Measurements from ENCODE around the gene BCKDHB. TPM values are rescaled to one million over a fixed set of nuclear protein-coding genes. Genes with fewer than 3 reads are reported as not detected.

Gene BCKDHB
- total and polyA plus RNA-seq, 2 donors (not counting 1 experiment from before 2014, with no cell fraction given), result 9.6 to 20.1 TPM

DNA sequence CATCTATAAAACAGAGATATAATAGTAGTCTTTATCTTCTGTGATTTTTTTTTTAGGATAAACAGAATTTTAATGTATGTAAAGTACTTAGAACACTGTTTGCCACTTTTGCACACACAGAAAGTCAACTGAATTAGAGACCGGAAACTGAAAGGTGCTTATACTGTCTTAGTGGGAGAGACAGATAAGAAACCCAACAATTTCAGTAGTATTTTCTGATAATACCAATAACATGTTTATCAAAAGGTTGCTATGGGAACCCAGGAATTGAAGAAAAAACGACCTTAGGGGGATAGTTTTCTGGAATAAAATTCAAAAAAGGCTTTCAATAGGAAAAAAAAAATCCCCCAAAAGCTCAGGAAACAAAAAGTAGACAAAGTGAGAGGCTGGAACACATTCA, 138.6 kb downstream of the BCKDHB start:
- DNase-seq, result no peak
- H3K4me1 ChIP-seq (ENCODE audit: control insufficient read depth in 2 of 2, insufficient read depth in 2 of 2, low read length in 2 of 2), result no peaks in the 10 kb centered on the region
- H4K20me1 ChIP-seq (ENCODE audit: control insufficient read depth, insufficient read depth, low read length, poor library complexity, severe bottlenecking), result no peaks in the 10 kb centered on the region
- H3K27me3 ChIP-seq (replicated peaks in 1 of 4; ENCODE audit: control extremely low read depth in 1 of 4, control insufficient read depth in 3 of 4, insufficient read depth in 4 of 4, low read length in 3 of 4), result no peaks in the 10 kb centered on the region
- Mint-ChIP-seq H3K9me3 (ENCODE audit: insufficient read depth) (no peaks in the 10 kb centered on the region), H3K4me3 (no peak overlapping the region), H3K27me3 (no peaks in the 10 kb centered on the region), H3K27ac (no peak overlapping the region), H3K4me1 (no peaks in the 10 kb centered on the region)
- H2AFZ ChIP-seq (ENCODE audit: insufficient read depth, low read depth, low read length, poor library complexity, severe bottlenecking), result no peak overlapping the region
- no CpG with 5 or more reads among the region's 2 CpGs for WGBS (ENCODE audit: insufficient coverage)
- CTCF ChIA-PET, result interaction anchor here (1.2 kb wide), 1 partner anchor 10 kb away, joined by 4 read pairs; no protein-coding TSS in a partner anchor
- H3K27ac ChIP-seq (ENCODE audit: low read length in 2 of 2), result no peak overlapping the region
- no peaks in the 10 kb centered on the region for H3K36me3 ChIP-seq (replicated peaks in 1 of 2; ENCODE audit: control extremely low read depth in 1 of 2, control insufficient read depth in 1 of 2, extremely low read depth in 1 of 2, insufficient read depth in 2 of 2, low read length in 1 of 2)
- POLR2A ChIA-PET, result no interaction called here
- TF ChIP-seq, protein P1, sequence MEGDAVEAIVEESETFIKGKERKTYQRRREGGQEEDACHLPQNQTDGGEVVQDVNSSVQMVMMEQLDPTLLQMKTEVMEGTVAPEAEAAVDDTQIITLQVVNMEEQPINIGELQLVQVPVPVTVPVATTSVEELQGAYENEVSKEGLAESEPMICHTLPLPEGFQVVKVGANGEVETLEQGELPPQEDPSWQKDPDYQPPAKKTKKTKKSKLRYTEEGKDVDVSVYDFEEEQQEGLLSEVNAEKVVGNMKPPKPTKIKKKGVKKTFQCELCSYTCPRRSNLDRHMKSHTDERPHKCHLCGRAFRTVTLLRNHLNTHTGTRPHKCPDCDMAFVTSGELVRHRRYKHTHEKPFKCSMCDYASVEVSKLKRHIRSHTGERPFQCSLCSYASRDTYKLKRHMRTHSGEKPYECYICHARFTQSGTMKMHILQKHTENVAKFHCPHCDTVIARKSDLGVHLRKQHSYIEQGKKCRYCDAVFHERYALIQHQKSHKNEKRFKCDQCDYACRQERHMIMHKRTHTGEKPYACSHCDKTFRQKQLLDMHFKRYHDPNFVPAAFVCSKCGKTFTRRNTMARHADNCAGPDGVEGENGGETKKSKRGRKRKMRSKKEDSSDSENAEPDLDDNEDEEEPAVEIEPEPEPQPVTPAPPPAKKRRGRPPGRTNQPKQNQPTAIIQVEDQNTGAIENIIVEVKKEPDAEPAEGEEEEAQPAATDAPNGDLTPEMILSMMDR (IDR thresholded peaks at IDR 0.05), result no peak
- TF ChIP-seq EZH2 (IDR thresholded peaks at IDR 0.05; ENCODE audit: borderline replicate concordance, insufficient read depth, low read depth, low read length, poor library complexity, severe bottlenecking), result no peak
- ATAC-seq (ENCODE audit: low read depth), result no peak
- no peaks in the 10 kb centered on the region for H3K79me2 ChIP-seq (ENCODE audit: control insufficient read depth, insufficient read depth, low read length)
- intact Hi-C loops (cut with micrococcal nuclease), result no loop called here
- H3K9me3 ChIP-seq (ENCODE audit: control extremely low read depth in 1 of 3, control insufficient read depth in 2 of 3, insufficient read depth in 1 of 3, low read length in 2 of 3), result no peaks in the 10 kb centered on the region
- H3K9ac ChIP-seq (ENCODE audit: low read length), result no peak overlapping the region
- no peak overlapping the region for H3K4me3 ChIP-seq (ENCODE audit: control extremely low read depth in 1 of 5, extremely low read depth in 1 of 5, insufficient read depth in 1 of 5, low read depth in 2 of 5, low read length in 4 of 5)
- no peak overlapping the region for H3K4me2 ChIP-seq (replicated peaks; ENCODE audit: low read depth, low read length, poor library complexity, severe bottlenecking)

DNA sequence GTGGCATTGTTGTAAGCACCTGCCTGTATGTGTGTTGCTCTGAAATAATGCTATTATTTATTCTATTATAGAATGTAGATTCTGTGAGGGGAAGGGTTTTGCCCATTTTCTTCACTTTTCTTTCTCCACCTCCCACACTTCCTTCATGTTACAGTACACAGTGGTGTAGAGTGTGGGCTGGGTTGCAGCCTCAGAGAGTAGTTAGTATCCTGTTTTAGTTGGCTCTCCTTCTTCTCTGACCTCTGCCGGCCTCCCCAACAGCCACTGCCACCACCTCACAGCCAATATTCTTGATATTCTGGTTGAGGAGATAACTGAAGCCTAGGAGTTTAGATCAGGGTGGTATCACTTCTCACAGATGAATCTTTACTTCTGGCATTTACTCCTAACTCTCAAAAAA, 143.4 kb downstream of the BCKDHB start:
- H3K27me3 Mint-ChIP-seq, result no peaks in the 10 kb centered on the region
- POLR2A ChIA-PET, result no interaction called here
- intact Hi-C loops (cut with micrococcal nuclease), result no loop called here

More for the DNA sequence above, 143.4 kb downstream of the BCKDHB start:
- Histone ChIP-seq H3K27me3 (replicated peaks in 1 of 4; ENCODE audit: control extremely low read depth in 1 of 4, control insufficient read depth in 3 of 4, insufficient read depth in 4 of 4, low read length in 3 of 4) (no peaks in the 10 kb centered on the region), H3K4me3 (ENCODE audit: control extremely low read depth in 1 of 5, extremely low read depth in 1 of 5, insufficient read depth in 1 of 5, low read depth in 2 of 5, low read length in 4 of 5) (no peak overlapping the region), H3K4me1 (ENCODE audit: control insufficient read depth in 2 of 2, insufficient read depth in 2 of 2, low read length in 2 of 2) (no peaks in the 10 kb centered on the region), H3K9ac (ENCODE audit: low read length) (no peak overlapping the region), H2AFZ (ENCODE audit: insufficient read depth, low read depth, low read length, poor library complexity, severe bottlenecking) (no peak overlapping the region), H3K79me2 (ENCODE audit: control insufficient read depth, insufficient read depth, low read length) (no peaks in the 10 kb centered on the region), H4K20me1 (ENCODE audit: control insufficient read depth, insufficient read depth, low read length, poor library complexity, severe bottlenecking) (no peaks in the 10 kb centered on the region), H3K36me3 (replicated peaks in 1 of 2; ENCODE audit: control extremely low read depth in 1 of 2, control insufficient read depth in 1 of 2, extremely low read depth in 1 of 2, insufficient read depth in 2 of 2, low read length in 1 of 2) (no peaks in the 10 kb centered on the region), H3K4me2 (replicated peaks; ENCODE audit: low read depth, low read length, poor library complexity, severe bottlenecking) (no peak overlapping the region), H3K9me3 (ENCODE audit: control extremely low read depth in 1 of 3, control insufficient read depth in 2 of 3, insufficient read depth in 1 of 3, low read length in 2 of 3) (no peaks in the 10 kb centered on the region), H3K27ac (ENCODE audit: low read length in 2 of 2) (no peak overlapping the region)
- Mint-ChIP-seq H3K4me3 (no peak overlapping the region), H3K27ac (no peak overlapping the region), H3K9me3 (ENCODE audit: insufficient read depth) (no peaks in the 10 kb centered on the region), H3K4me1 (no peaks in the 10 kb centered on the region)
- CTCF ChIA-PET, result no interaction called here
- no peak for ATAC-seq (ENCODE audit: low read depth)
- DNase-seq, result no peak
- no CpG with 5 or more reads among the region's 1 CpG for WGBS (ENCODE audit: insufficient coverage)
- no peak for TF ChIP-seq EZH2 (IDR thresholded peaks at IDR 0.05; ENCODE audit: borderline replicate concordance, insufficient read depth, low read depth, low read length, poor library complexity, severe bottlenecking)
- TF ChIP-seq, protein P1 (IDR thresholded peaks at IDR 0.05), result no peak

All from B cell (primary cell).